ENCODE data around the gene ETFA.
A peak's percentile ranks its signal among the peaks of the same experiment; 100 is the strongest.

The ETFA gene

DNA sequence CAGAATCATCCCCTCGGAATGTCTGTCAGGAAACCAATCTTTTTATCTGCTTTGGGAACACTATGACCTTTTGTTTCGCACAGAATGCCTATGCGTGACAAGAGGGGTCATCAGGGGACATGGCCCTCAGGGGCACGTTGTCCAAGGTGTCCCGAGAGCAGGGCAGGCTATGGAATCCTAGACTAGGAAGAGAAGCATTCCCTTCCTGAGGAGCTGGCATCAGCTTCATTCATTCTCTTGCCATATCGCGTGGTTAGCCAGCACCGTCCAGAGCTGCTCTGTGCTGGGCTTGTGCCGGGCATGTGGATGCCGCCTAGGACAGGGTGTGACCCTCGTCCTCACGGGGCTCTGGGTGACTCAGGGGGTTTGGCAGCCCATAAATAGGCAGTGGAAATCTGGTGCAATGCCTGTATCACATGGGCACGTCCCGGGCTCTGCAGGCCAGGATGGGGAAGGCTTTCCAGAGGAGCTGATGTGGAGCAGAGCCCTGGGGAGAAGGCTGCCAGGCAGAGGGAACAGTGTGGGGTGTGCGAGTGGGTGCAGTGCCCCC, 133.7 kb downstream of the ETFA start:
- DNase-seq (ENCODE audit: low read depth): peak; percentile 91
- no peak overlapping the region for H3K4me3 ChIP-seq (ENCODE audit: low read length)
- TF ChIP-seq, protein P1, sequence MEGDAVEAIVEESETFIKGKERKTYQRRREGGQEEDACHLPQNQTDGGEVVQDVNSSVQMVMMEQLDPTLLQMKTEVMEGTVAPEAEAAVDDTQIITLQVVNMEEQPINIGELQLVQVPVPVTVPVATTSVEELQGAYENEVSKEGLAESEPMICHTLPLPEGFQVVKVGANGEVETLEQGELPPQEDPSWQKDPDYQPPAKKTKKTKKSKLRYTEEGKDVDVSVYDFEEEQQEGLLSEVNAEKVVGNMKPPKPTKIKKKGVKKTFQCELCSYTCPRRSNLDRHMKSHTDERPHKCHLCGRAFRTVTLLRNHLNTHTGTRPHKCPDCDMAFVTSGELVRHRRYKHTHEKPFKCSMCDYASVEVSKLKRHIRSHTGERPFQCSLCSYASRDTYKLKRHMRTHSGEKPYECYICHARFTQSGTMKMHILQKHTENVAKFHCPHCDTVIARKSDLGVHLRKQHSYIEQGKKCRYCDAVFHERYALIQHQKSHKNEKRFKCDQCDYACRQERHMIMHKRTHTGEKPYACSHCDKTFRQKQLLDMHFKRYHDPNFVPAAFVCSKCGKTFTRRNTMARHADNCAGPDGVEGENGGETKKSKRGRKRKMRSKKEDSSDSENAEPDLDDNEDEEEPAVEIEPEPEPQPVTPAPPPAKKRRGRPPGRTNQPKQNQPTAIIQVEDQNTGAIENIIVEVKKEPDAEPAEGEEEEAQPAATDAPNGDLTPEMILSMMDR (conservative IDR thresholded peaks at IDR 0.05; ENCODE audit: low read length): no peak

DNA sequence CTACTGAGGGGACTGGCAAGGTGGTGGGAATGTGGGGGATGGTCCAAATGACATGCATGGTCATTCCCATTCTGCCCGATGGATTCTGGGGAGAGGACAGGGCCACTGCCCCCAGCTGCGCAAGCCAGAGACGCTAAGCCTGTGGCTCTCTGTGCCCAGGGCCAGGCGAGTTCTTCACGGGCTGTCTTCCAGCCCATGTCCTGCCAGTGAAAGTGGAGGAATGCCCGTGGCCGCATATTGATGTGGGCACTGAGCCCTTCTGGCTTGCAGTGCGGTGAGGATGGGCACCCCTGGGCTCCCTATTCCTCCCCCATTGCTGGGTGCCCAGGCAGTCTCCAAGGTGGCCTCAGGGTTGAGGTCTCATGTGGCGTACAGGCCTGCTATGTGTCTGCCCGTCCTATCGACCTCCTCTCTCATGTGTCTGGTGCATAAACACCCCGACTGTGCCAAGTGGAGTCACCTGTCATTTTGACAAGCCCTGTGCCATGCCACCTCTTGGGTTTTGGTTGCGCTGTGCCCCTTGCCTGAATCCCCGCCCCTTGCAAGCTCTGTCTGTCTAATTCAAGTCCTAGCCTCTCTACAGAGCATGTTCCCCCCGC, 134.7 kb downstream of the ETFA start:
- no peak overlapping the region for H3K4me3 ChIP-seq (ENCODE audit: low read length)
- TF ChIP-seq, protein P1 (conservative IDR thresholded peaks at IDR 0.05; ENCODE audit: low read length): no peak
- DNase-seq (ENCODE audit: low read depth): no peak

- no peak overlapping the region for H3K4me3 ChIP-seq (ENCODE audit: low read length)
- TF ChIP-seq, protein P1 (conservative IDR thresholded peaks at IDR 0.05; ENCODE audit: low read length): no peak
- DNase-seq (ENCODE audit: low read depth): no peak
These were observed 135.2 kb downstream of the ETFA start for GRCh38 chr15:76176059-76176458.

- TF ChIP-seq, protein P1 (conservative IDR thresholded peaks at IDR 0.05; ENCODE audit: low read length): no peak
- no peak for DNase-seq (ENCODE audit: low read depth)
- H3K4me3 ChIP-seq (ENCODE audit: low read length): no peak overlapping the region
These were observed 135.8 kb downstream of the ETFA start for GRCh38 chr15:76175442-76175841.

- H3K4me3 ChIP-seq (ENCODE audit: low read length): no peak overlapping the region
- TF ChIP-seq, protein P1 (conservative IDR thresholded peaks at IDR 0.05; ENCODE audit: low read length): no peak
- DNase-seq (ENCODE audit: low read depth): no peak
These were observed 136.6 kb downstream of the ETFA start for GRCh38 chr15:76174654-76175053.

GRCh38 chr15:76173317-76173834, 137.9 kb downstream of the ETFA start:
- DNase-seq (ENCODE audit: low read depth): no peak
- H3K4me3 ChIP-seq (ENCODE audit: low read length): no peak overlapping the region
- TF ChIP-seq, protein P1 (conservative IDR thresholded peaks at IDR 0.05; ENCODE audit: low read length): no peak

GRCh38 chr15:76172782-76173181, 138.5 kb downstream of the ETFA start:
- no peak overlapping the region for H3K4me3 ChIP-seq (ENCODE audit: low read length)
- no peak for DNase-seq (ENCODE audit: low read depth)
- TF ChIP-seq, protein P1 (conservative IDR thresholded peaks at IDR 0.05; ENCODE audit: low read length): no peak
